GM12878 (cell line): Measurements from ENCODE around the gene SNRPA. TPM values are rescaled to one million over a fixed set of nuclear protein-coding genes. Genes with fewer than 3 reads are reported as not detected.

Source experiments
- ESRRA ChIP-seq: IDR thresholded peaks from 2 replicates; pipeline ENCODE4 v1.6.1; 2012; ENCODE audit warnings: mild to moderate bottlenecking, low read length, improper control_type of control experiment
- EZH2 ChIP-seq: IDR thresholded peaks from 2 replicates; pipeline ENCODE4 v1.6.1; 2012; ENCODE audit warnings: low read depth, mild to moderate bottlenecking, control low read depth, inconsistent platforms, low read length, borderline replicate concordance; ENCODE audit not compliant: control insufficient read depth
- FOXK2 ChIP-seq: fragments of 450-650 bp; IDR thresholded peaks from 2 replicates; pipeline ENCODE4 v1.6.1; 2017; ENCODE audit warnings: mild to moderate bottlenecking, moderate library complexity
- FOXM1 ChIP-seq: IDR thresholded peaks from 2 replicates; pipeline ENCODE4 v1.6.1; 2012; ENCODE audit warnings: low read depth, mild to moderate bottlenecking, inconsistent platforms, low read length, moderate library complexity
- HDAC2 ChIP-seq: fragments of 200-600 bp; sonication (generic); IDR thresholded peaks from 2 replicates; pipeline ENCODE4 v1.6.1; 2017
- IRF3 ChIP-seq: fragments of 450-650 bp; IDR thresholded peaks from 2 replicates; pipeline ENCODE4 v1.6.1; 2014; ENCODE audit warnings: mild to moderate bottlenecking
- JUND ChIP-seq: IDR thresholded peaks from 2 replicates; pipeline ENCODE4 v1.6.1; 2012; ENCODE audit warnings: low read depth, mild to moderate bottlenecking, low read length, improper control_type of control experiment, moderate library complexity
- KLF5 ChIP-seq: fragments of 450-650 bp; IDR thresholded peaks from 2 replicates; pipeline ENCODE4 v1.6.1; 2014; ENCODE audit warnings: mild to moderate bottlenecking; ENCODE audit not compliant: partially characterized antibody
- POLR2A ChIP-seq: IDR thresholded peaks from 2 replicates; pipeline ENCODE4 v1.6.1; 2011; ENCODE audit warnings: low read depth, mild to moderate bottlenecking, low read length
- POLR2AphosphoS5 ChIP-seq: IDR thresholded peaks from 2 replicates; pipeline ENCODE4 v1.6.1; 2011; ENCODE audit warnings: mild to moderate bottlenecking, low read length, inconsistent platforms
- POU2F2 ChIP-seq: IDR thresholded peaks from 3 replicates; pipeline ENCODE4 v1.6.1; 2011; ENCODE audit warnings: low read depth, mild to moderate bottlenecking, low read length, borderline replicate concordance
- SMAD5 ChIP-seq: IDR thresholded peaks from 2 replicates; pipeline ENCODE4 v1.6.1; 2016; ENCODE audit warnings: antibody characterized with exemption, low read depth
- SP1 ChIP-seq: IDR thresholded peaks from one replicate; pipeline ENCODE4 v1.6.1; 2011; ENCODE audit warnings: low read depth, low read length
- SPI1 ChIP-seq: IDR thresholded peaks from 2 replicates; pipeline ENCODE4 v1.6.1; 2011; ENCODE audit warnings: low read depth, mild to moderate bottlenecking, low read length, moderate library complexity, borderline replicate concordance; ENCODE audit not compliant: insufficient read depth
- STAT3 ChIP-seq: IDR thresholded peaks from 2 replicates; pipeline ENCODE4 v1.6.1; 2011; ENCODE audit warnings: low read depth, low read length, improper control_type of control experiment
- SUPT20H ChIP-seq: IDR thresholded peaks from 2 replicates; pipeline ENCODE4 v1.6.1; 2011; ENCODE audit warnings: low read depth, mild to moderate bottlenecking, low read length, moderate library complexity, borderline replicate concordance; ENCODE audit not compliant: control insufficient read depth
- TBL1XR1 ChIP-seq: IDR thresholded peaks from 2 replicates; pipeline ENCODE4 v1.6.1; 2012; ENCODE audit warnings: low read depth, low read length, improper control_type of control experiment
- TCF7 ChIP-seq: IDR thresholded peaks from 2 replicates; pipeline ENCODE4 v1.6.1; 2014; ENCODE audit warnings: antibody characterized with exemption, borderline replicate concordance
- WRNIP1 ChIP-seq: IDR thresholded peaks from 2 replicates; pipeline ENCODE4 v1.6.1; 2011; ENCODE audit warnings: low read depth, low read length, improper control_type of control experiment, borderline replicate concordance
- YY1 ChIP-seq: IDR thresholded peaks from 2 replicates; pipeline ENCODE4 v1.6.1; 2011; ENCODE audit warnings: low read depth, mild to moderate bottlenecking, low read length
- ZBTB40 ChIP-seq: fragments of 450-650 bp; IDR thresholded peaks from 2 replicates; pipeline ENCODE4 v1.6.1; 2016; ENCODE audit warnings: mild to moderate bottlenecking, moderate library complexity, borderline replicate concordance
- polyA plus RNA-seq, 11 experiments: library from polyadenylated mRNA; depleted of rRNA in 4 of 11; unstranded in 6 of 11; stranded (reverse) in 5 of 11; fragments of >200 nt; fragmentation: Nextera tagmentation in 4 of 11; fragmentation: Illumina TruSeq in 1 of 11; extraction: Ambion mirVana in 4 of 11; extraction: Trizol in 1 of 11; gene quantifications; 1 replicate in 1 of 11; 2 replicates in 10 of 11; pipeline versions ENCODE4 v1.2.1 to v1.2.3, GENCODE V29; 2011 to 2016; ENCODE audit warnings: inconsistent platforms in 2 of 11, missing spikeins in 2 of 11, low read depth in 1 of 11
- total RNA-seq, 4 experiments: library from RNA; depleted of rRNA in 3 of 4; stranded (reverse); fragments of >200 nt in 3 of 4; fragmentation: Illumina TruSeq in 1 of 4; extraction: Trizol in 1 of 4; gene quantifications; 2 replicates each; pipeline versions ENCODE4 v1.2.1 to v1.2.3, GENCODE V29; 2013 to 2021
- TF ChIP-seq, protein P1 (sequence below): fragments of 450-650 bp; IDR thresholded peaks from 2 replicates; pipeline ENCODE4 v1.6.1; 2017; ENCODE audit warnings: low read depth, mild to moderate bottlenecking, moderate library complexity
- TF ChIP-seq, protein P2 (sequence below): fragments of 450-650 bp; IDR thresholded peaks from 2 replicates; pipeline ENCODE4 v1.6.1; 2016; ENCODE audit warnings: mild to moderate bottlenecking

Gene SNRPA
- total and polyA plus RNA-seq, 10 of the 15 experiments (the other 5 are each of a cell fraction or from before 2014, with no cell fraction given): 14.8 to 299 (median 202) TPM

- TF ChIP-seq, protein P1, sequence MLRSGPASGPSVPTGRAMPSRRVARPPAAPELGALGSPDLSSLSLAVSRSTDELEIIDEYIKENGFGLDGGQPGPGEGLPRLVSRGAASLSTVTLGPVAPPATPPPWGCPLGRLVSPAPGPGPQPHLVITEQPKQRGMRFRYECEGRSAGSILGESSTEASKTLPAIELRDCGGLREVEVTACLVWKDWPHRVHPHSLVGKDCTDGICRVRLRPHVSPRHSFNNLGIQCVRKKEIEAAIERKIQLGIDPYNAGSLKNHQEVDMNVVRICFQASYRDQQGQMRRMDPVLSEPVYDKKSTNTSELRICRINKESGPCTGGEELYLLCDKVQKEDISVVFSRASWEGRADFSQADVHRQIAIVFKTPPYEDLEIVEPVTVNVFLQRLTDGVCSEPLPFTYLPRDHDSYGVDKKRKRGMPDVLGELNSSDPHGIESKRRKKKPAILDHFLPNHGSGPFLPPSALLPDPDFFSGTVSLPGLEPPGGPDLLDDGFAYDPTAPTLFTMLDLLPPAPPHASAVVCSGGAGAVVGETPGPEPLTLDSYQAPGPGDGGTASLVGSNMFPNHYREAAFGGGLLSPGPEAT: peak; percentile 75; the same call in 1 of the 2 replicates
- TF ChIP-seq ZBTB40 (peak; percentile 79; the same call in 1 of the 2 replicates), HDAC2 (no peak), FOXM1 (no peak), FOXK2 (no peak), POLR2AphosphoS5 (no peak), SMAD5 (0 out of 2 replicates have a peak, but pooled peaks have one; percentile 27), POU2F2 (0 out of 3 replicates have a peak, but pooled peaks have one; percentile 46), YY1 (0 out of 2 replicates have a peak, but pooled peaks have one; percentile 15), EZH2 (no peak), IRF3 (no peak), TBL1XR1 (0 out of 2 replicates have a peak, but pooled peaks have one; percentile 61), WRNIP1 (no peak), SUPT20H (no peak), KLF5 (no peak), SPI1 (no peak), POLR2A (peak; percentile 73), JUND (no peak), SP1 (peak; percentile 73), ESRRA (no peak), TCF7 (no peak), STAT3 (no peak)
- TF ChIP-seq, protein P2, sequence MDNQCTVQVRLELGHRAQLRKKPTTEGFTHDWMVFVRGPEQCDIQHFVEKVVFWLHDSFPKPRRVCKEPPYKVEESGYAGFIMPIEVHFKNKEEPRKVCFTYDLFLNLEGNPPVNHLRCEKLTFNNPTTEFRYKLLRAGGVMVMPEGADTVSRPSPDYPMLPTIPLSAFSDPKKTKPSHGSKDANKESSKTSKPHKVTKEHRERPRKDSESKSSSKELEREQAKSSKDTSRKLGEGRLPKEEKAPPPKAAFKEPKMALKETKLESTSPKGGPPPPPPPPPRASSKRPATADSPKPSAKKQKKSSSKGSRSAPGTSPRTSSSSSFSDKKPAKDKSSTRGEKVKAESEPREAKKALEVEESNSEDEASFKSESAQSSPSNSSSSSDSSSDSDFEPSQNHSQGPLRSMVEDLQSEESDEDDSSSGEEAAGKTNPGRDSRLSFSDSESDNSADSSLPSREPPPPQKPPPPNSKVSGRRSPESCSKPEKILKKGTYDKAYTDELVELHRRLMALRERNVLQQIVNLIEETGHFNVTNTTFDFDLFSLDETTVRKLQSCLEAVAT: peak; percentile 47; the same call in 1 of the 2 replicates
Measured at GRCh38 chr19:40716482-40717324, 34.3 kb upstream of the SNRPA start, which contains the start of the genes COQ8B and ITPKC (continued).
